ENCODE data around the gene SLC18A2. TPM values are rescaled to one million over a fixed set of nuclear protein-coding genes. Genes with fewer than 3 reads are reported as not detected.

Gene SLC18A2
- total and polyA plus RNA-seq, 2 donors (not counting 3 experiments of a cell fraction or from before 2014, with no cell fraction given), result not detected

- no peaks in the 10 kb centered on the region for H3K9me3 ChIP-seq (replicated peaks; ENCODE audit: control insufficient read depth, insufficient read depth, low read length)
- ChIA-PET POLR2A (no interaction called here), CTCF (interaction anchor here (1.2 to 3.6 kb wide), 2 partner anchors 96 to 220 kb away, joined by 3 to 17 read pairs; no protein-coding TSS in a partner anchor)
- peaks cover 0 to under 1% of the 10 kb centered on the region in 2 experiments for H3K27me3 ChIP-seq (ENCODE audit: control insufficient read depth in 2 of 2, insufficient read depth in 2 of 2, low read length in 2 of 2)
- no peak overlapping the region for H3K9ac ChIP-seq (replicated peaks; ENCODE audit: extremely low read depth, insufficient read depth, low read length)
- no peak for DNase-seq (ENCODE audit: low read depth, low spot score)
- H3K4me2 ChIP-seq (ENCODE audit: insufficient read depth, low read length), result no peak overlapping the region
- no peak overlapping the region for H3K4me3 ChIP-seq (replicated peaks in 1 of 3; ENCODE audit: insufficient read depth in 1 of 3, low read depth in 1 of 3, low read length in 3 of 3)
- TF ChIP-seq FOS (IDR thresholded peaks at IDR 0.05; ENCODE audit: borderline replicate concordance, insufficient read depth, low read length) (no peak), POLR2A (IDR thresholded peaks at IDR 0.05; ENCODE audit: low read depth, low read length) (no peak), GATA2 (IDR thresholded peaks at IDR 0.05; ENCODE audit: insufficient read depth, insufficient read length, low read depth, low read length) (no peak), MYC (IDR thresholded peaks at IDR 0.05; ENCODE audit: low read depth, low read length) (no peak)
- no peaks in the 10 kb centered on the region for H4K20me1 ChIP-seq (replicated peaks; ENCODE audit: control insufficient read depth, extremely low read depth, insufficient read depth, low read length)
- no TSS peak for BruUV-seq (replicated peaks)
- FAIRE-seq, result no peak
- H3K79me2 ChIP-seq (ENCODE audit: control insufficient read depth, insufficient read depth, low read length), result no peaks in the 10 kb centered on the region
- no peak overlapping the region for H2AFZ ChIP-seq (ENCODE audit: low read depth, low read length)
- no peaks in the 10 kb centered on the region for H3K4me1 ChIP-seq (ENCODE audit: control insufficient read depth, extremely low read depth, insufficient read depth, low read length)
- H3K9me1 ChIP-seq (replicated peaks; ENCODE audit: control insufficient read depth, extremely low read depth, insufficient read depth, low read length), result no peaks in the 10 kb centered on the region
- H3K36me3 ChIP-seq (ENCODE audit: control insufficient read depth in 2 of 2, extremely low read depth in 1 of 2, insufficient read depth in 2 of 2, low read length in 2 of 2), result no peaks in the 10 kb centered on the region
- intact Hi-C loops (cut with micrococcal nuclease) (no loop called here), dilution Hi-C loops (cut with MboI; ENCODE audit: extremely low pct_ligation_motif_present, low sequenced_read_pairs) (no loop called here)
- no peak overlapping the region for H3K27ac ChIP-seq (ENCODE audit: insufficient read depth, low read depth, low read length)
Measured at GRCh38 chr10:117222976-117223692, 17.8 kb upstream of the SLC18A2 start.

GRCh38 chr10:117223693-117224430 lies 17.1 kb upstream of the SLC18A2 start:
- H3K79me2 ChIP-seq (ENCODE audit: control insufficient read depth, insufficient read depth, low read length), result no peaks in the 10 kb centered on the region
- no peak overlapping the region for H3K4me3 ChIP-seq (replicated peaks in 1 of 3; ENCODE audit: insufficient read depth in 1 of 3, low read depth in 1 of 3, low read length in 3 of 3)
- FAIRE-seq, result no peak
- ChIA-PET POLR2A (no interaction called here), CTCF (interaction anchor here (1.2 to 4.9 kb wide), 4 partner anchors 7 to 219 kb away, joined by 3 to 38 read pairs (median 14); no protein-coding TSS in a partner anchor)
- no peaks in the 10 kb centered on the region for H3K36me3 ChIP-seq (ENCODE audit: control insufficient read depth in 2 of 2, extremely low read depth in 1 of 2, insufficient read depth in 2 of 2, low read length in 2 of 2)
- no peak overlapping the region for H2AFZ ChIP-seq (ENCODE audit: low read depth, low read length)
- H3K4me1 ChIP-seq (ENCODE audit: control insufficient read depth, extremely low read depth, insufficient read depth, low read length), result no peaks in the 10 kb centered on the region
- no peaks in the 10 kb centered on the region for H3K9me3 ChIP-seq (replicated peaks; ENCODE audit: control insufficient read depth, insufficient read depth, low read length)
- H3K9ac ChIP-seq (replicated peaks; ENCODE audit: extremely low read depth, insufficient read depth, low read length), result no peak overlapping the region
- H3K27ac ChIP-seq (ENCODE audit: insufficient read depth, low read depth, low read length), result no peak overlapping the region
- intact Hi-C loops (cut with micrococcal nuclease) (no loop called here), dilution Hi-C loops (cut with MboI; ENCODE audit: extremely low pct_ligation_motif_present, low sequenced_read_pairs) (no loop called here)
- H3K27me3 ChIP-seq (ENCODE audit: control insufficient read depth in 2 of 2, insufficient read depth in 2 of 2, low read length in 2 of 2), result no peaks in the 10 kb centered on the region
- no peaks in the 10 kb centered on the region for H4K20me1 ChIP-seq (replicated peaks; ENCODE audit: control insufficient read depth, extremely low read depth, insufficient read depth, low read length)
- no peaks in the 10 kb centered on the region for H3K9me1 ChIP-seq (replicated peaks; ENCODE audit: control insufficient read depth, extremely low read depth, insufficient read depth, low read length)
- no peak overlapping the region for H3K4me2 ChIP-seq (ENCODE audit: insufficient read depth, low read length)
- BruUV-seq (replicated peaks), result no TSS peak
- no peak for DNase-seq (ENCODE audit: low read depth, low spot score)
- TF ChIP-seq CTCF (IDR thresholded peaks at IDR 0.05; ENCODE audit: extremely low read depth in 1 of 2, insufficient read depth in 1 of 2, low read depth in 1 of 2, low read length in 2 of 2) (no peak), GATA2 (IDR thresholded peaks at IDR 0.05; ENCODE audit: insufficient read depth, insufficient read length, low read depth, low read length) (no peak), FOS (IDR thresholded peaks at IDR 0.05; ENCODE audit: borderline replicate concordance, insufficient read depth, low read length) (no peak), MYC (IDR thresholded peaks at IDR 0.05; ENCODE audit: low read depth, low read length) (no peak), POLR2A (IDR thresholded peaks at IDR 0.05; ENCODE audit: low read depth, low read length) (no peak), MAX (IDR thresholded peaks at IDR 0.05; ENCODE audit: insufficient read depth, insufficient read length) (no peak)

All from endothelial cell of umbilical vein (primary cell).